ENCODE measurements around the gene SH3BGR.

GRCh38 chr21:39511102-39511501 is 59.3 kb downstream of the SH3BGR start:
- no peak for TF ChIP-seq POLR2A (IDR thresholded peaks at IDR 0.05; ENCODE audit: low read depth, low read length)
- no peak for TF ChIP-seq SPI1 (IDR thresholded peaks at IDR 0.05; ENCODE audit: low read depth, low read length)
- TF ChIP-seq POLR2AphosphoS5 (IDR thresholded peaks at IDR 0.05; ENCODE audit: low read depth, low read length), result no peak
- no peak for TF ChIP-seq TAF1 (IDR thresholded peaks at IDR 0.05; ENCODE audit: low read depth, low read length)
- no peak for TF ChIP-seq PAX5 (IDR thresholded peaks at IDR 0.05; ENCODE audit: insufficient read depth, low read length, severe bottlenecking)
